Measurements from ENCODE around the gene RNASEH2C.

GRCh38 chr11:65743681-65744025, 23.1 kb upstream of the RNASEH2C start:
- TF ChIP-seq CTCF (IDR thresholded peaks at IDR 0.05 in 4 of 5, conservative IDR thresholded peaks at IDR 0.05 in 1 of 5) (no peak), POLR2A (IDR thresholded peaks at IDR 0.05) (no peak)

All from gastrocnemius medialis (tissue), 4 donors.